Measurements from ENCODE around the gene DDAH2.

DNA sequence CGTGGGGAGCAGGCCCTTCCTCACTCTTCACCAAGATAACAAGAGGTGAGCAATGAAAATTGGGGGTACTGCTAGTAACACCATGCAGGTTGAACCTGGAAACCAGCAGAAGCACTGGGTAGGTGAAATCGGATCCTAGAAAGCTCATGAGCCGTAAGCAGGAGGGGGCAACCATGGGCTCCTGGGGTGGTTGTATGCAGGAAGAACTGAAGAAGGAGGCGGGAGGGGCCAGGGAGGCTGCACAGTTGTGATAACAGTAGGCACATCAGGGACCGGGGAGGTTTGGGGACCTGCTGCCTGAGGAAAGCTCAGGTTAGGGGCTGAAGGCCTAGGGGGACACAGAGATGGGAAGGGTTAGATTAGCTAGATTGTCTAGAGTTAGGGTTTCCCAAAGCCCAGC lies 42.6 kb downstream of the DDAH2 start:
- TF ChIP-seq, protein P1, sequence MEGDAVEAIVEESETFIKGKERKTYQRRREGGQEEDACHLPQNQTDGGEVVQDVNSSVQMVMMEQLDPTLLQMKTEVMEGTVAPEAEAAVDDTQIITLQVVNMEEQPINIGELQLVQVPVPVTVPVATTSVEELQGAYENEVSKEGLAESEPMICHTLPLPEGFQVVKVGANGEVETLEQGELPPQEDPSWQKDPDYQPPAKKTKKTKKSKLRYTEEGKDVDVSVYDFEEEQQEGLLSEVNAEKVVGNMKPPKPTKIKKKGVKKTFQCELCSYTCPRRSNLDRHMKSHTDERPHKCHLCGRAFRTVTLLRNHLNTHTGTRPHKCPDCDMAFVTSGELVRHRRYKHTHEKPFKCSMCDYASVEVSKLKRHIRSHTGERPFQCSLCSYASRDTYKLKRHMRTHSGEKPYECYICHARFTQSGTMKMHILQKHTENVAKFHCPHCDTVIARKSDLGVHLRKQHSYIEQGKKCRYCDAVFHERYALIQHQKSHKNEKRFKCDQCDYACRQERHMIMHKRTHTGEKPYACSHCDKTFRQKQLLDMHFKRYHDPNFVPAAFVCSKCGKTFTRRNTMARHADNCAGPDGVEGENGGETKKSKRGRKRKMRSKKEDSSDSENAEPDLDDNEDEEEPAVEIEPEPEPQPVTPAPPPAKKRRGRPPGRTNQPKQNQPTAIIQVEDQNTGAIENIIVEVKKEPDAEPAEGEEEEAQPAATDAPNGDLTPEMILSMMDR (IDR thresholded peaks at IDR 0.05 in 4 of 5, conservative IDR thresholded peaks at IDR 0.05 in 1 of 5): no peak
- no peak for TF ChIP-seq POLR2A (IDR thresholded peaks at IDR 0.05)
